ENCODE results near the gene ENOX2.

The ENOX2 gene

GRCh38 chrX:130879869-130880268, 23.1 kb downstream of the ENOX2 start:
- no peak for DNase-seq (ENCODE audit: low read depth)

- no peak for DNase-seq (ENCODE audit: low read depth)
Measured at GRCh38 chrX:130878350-130879341, 24.4 kb downstream of the ENOX2 start.

GRCh38 chrX:130877892-130878341, 25.1 kb downstream of the ENOX2 start:
- DNase-seq (ENCODE audit: low read depth): no peak

GRCh38 chrX:130876226-130876625, 26.8 kb downstream of the ENOX2 start:
- DNase-seq (ENCODE audit: low read depth): no peak

- no peak for DNase-seq (ENCODE audit: low read depth)
Measured at GRCh38 chrX:130874751-130875150, 28.3 kb downstream of the ENOX2 start.

- DNase-seq (ENCODE audit: low read depth): no peak
Measured at GRCh38 chrX:130869239-130869638, 33.8 kb downstream of the ENOX2 start.

GRCh38 chrX:130861462-130861861, 41.5 kb downstream of the ENOX2 start:
- no peak for DNase-seq (ENCODE audit: low read depth)

- no peak for DNase-seq (ENCODE audit: low read depth)
Measured at GRCh38 chrX:130857207-130857606, 45.8 kb downstream of the ENOX2 start.

GRCh38 chrX:130851569-130851968, 51.4 kb downstream of the ENOX2 start:
- no peak for DNase-seq (ENCODE audit: low read depth)

- no peak for DNase-seq (ENCODE audit: low read depth)
Measured at GRCh38 chrX:130848763-130849162, 54.2 kb downstream of the ENOX2 start.

GRCh38 chrX:130846746-130847145, 56.3 kb downstream of the ENOX2 start:
- DNase-seq (ENCODE audit: low read depth): no peak

- DNase-seq (ENCODE audit: low read depth): no peak
Measured at GRCh38 chrX:130841776-130842175, 61.2 kb downstream of the ENOX2 start.

- DNase-seq (ENCODE audit: low read depth): no peak
Measured at GRCh38 chrX:130840345-130840744, 62.7 kb downstream of the ENOX2 start.

GRCh38 chrX:130836447-130836846, 66.6 kb downstream of the ENOX2 start:
- DNase-seq (ENCODE audit: low read depth): no peak

GRCh38 chrX:130834830-130835229, 68.2 kb downstream of the ENOX2 start:
- DNase-seq (ENCODE audit: low read depth): no peak

- no peak for DNase-seq (ENCODE audit: low read depth)
Measured at GRCh38 chrX:130834149-130834548, 68.9 kb downstream of the ENOX2 start.

- DNase-seq (ENCODE audit: low read depth): no peak
Measured at GRCh38 chrX:130831347-130831722, 71.7 kb downstream of the ENOX2 start.

GRCh38 chrX:130830599-130831346, 72.2 kb downstream of the ENOX2 start:
- no peak for DNase-seq (ENCODE audit: low read depth)

GRCh38 chrX:130829526-130830515, 73.2 kb downstream of the ENOX2 start:
- DNase-seq (ENCODE audit: low read depth): no peak

GRCh38 chrX:130828641-130829040, 74.4 kb downstream of the ENOX2 start:
- no peak for DNase-seq (ENCODE audit: low read depth)

- no peak for DNase-seq (ENCODE audit: low read depth)
Measured at GRCh38 chrX:130827648-130828047, 75.4 kb downstream of the ENOX2 start.

GRCh38 chrX:130826249-130826648, 76.8 kb downstream of the ENOX2 start:
- no peak for DNase-seq (ENCODE audit: low read depth)

Data from stimulated activated CD8-positive, alpha-beta memory T cell treated with anti-CD3 and anti-CD28 coated beads, Interleukin-12 subunit alpha, Interleukin-12 subunit beta, amount 100 ng/mL, for 4 hours (primary cell).